Endothelial cell of umbilical vein (primary cell): ENCODE measurements around the gene TBC1D4.

Experiments used
- CTCF ChIP-seq, 2 donors: IDR thresholded peaks; 1 replicate in 1 of 2; 2 replicates in 1 of 2; pipeline ENCODE4 v1.5.1; 2011; ENCODE audit warnings: low read length in 2 of 2, mild to moderate bottlenecking in 2 of 2, moderate library complexity in 2 of 2, control low read depth in 1 of 2, inconsistent platforms in 1 of 2, low read depth in 1 of 2; ENCODE audit not compliant: insufficient read depth in 1 of 2; ENCODE audit errors: extremely low read depth in 1 of 2
- GATA2 ChIP-seq: IDR thresholded peaks from 2 replicates; pipeline ENCODE4 v1.7.0; 2011; ENCODE audit warnings: low read depth, mild to moderate bottlenecking, moderate library complexity, mixed read lengths, low read length; ENCODE audit not compliant: insufficient read length, insufficient read depth
- POLR2A ChIP-seq: IDR thresholded peaks from 2 replicates; pipeline ENCODE4 v1.6.1; 2012; ENCODE audit warnings: low read depth, mild to moderate bottlenecking, control low read depth, low read length
- POLR2AphosphoS5 ChIP-seq: IDR thresholded peaks from 2 replicates; pipeline ENCODE4 v1.6.1; 2012; ENCODE audit warnings: low read depth, mild to moderate bottlenecking, control low read depth, low read length, moderate library complexity; ENCODE audit not compliant: insufficient read depth
- TF ChIP-seq, protein P1 (sequence below): IDR thresholded peaks from 2 replicates; pipeline ENCODE4 v1.6.1; 2011; ENCODE audit not compliant: insufficient read depth, insufficient read length

DNA sequence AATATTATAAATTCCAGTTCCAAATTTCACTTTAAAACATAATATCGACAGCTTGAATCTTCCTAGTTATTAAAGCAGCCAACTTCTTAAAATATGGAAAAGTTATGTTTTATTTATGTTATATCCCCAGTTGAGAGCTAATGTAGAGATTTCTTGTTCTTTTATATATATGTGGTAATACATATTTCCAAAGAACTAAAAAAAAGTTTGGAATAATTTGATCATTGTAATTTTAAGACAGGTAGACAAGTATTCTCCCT, 781 bp upstream of the TBC1D4 start:
- TF ChIP-seq GATA2, result no peak
- no peak for TF ChIP-seq CTCF (IDR thresholded peaks at IDR 0.05; ENCODE audit: extremely low read depth in 1 of 2, insufficient read depth in 1 of 2, low read depth in 1 of 2, low read length in 2 of 2)
- no peak for TF ChIP-seq POLR2AphosphoS5
- no peak for TF ChIP-seq POLR2A
- TF ChIP-seq, protein P1, sequence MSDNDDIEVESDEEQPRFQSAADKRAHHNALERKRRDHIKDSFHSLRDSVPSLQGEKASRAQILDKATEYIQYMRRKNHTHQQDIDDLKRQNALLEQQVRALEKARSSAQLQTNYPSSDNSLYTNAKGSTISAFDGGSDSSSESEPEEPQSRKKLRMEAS, result no peak
